GM13977 (cell line): Measurements from ENCODE around the gene EOLA2.

ENCODE experiments used
- DNase-seq: peaks from one replicate; pipeline ENCODE4 v3.0.0; 2012; ENCODE audit warnings: low spot score
- CTCF ChIP-seq: IDR thresholded peaks from 2 replicates; pipeline ENCODE4 v1.5.1; 2012; ENCODE audit warnings: mild to moderate bottlenecking, control low read depth; ENCODE audit not compliant: insufficient read depth; ENCODE audit errors: extremely low read depth, missing control alignments
- in situ Hi-C: fragments of 300-500 bp; cut with MboI; formaldehyde crosslinking; loops from one replicate; pipeline ENCODE4 v1.12.0; 2022; ENCODE audit warnings: low sequenced_read_pairs, low pct_unique_long_range_greater_than_20kb, mixed read lengths, inconsistent platforms; ENCODE audit not compliant: unreplicated experiment

The EOLA2 gene

GRCh38 chrX:149938427-149938880 lies at the start of gene EOLA2:
TSS of gene EOLA2 (minus strand) at chrX:149938491. CDS start at chrX:149933874, 4,617 bp downstream.
- in situ Hi-C loops, result no loop called here
- TF ChIP-seq CTCF, result peak; percentile 41
- peak; percentile 73 for DNase-seq

- DNase-seq, result no peak
- TF ChIP-seq CTCF, result no peak
- in situ Hi-C loops, result no loop called here
These were observed 49.3 kb upstream of the EOLA2 start for GRCh38 chrX:149987613-149988012.

GRCh38 chrX:149984411-149984810 lies 46.1 kb upstream of the EOLA2 start:
- TF ChIP-seq CTCF, result no peak
- no peak for DNase-seq
- in situ Hi-C loops, result no loop called here

- TF ChIP-seq CTCF, result no peak
- no peak for DNase-seq
- in situ Hi-C loops, result no loop called here
These were observed 44.0 kb upstream of the EOLA2 start for GRCh38 chrX:149982310-149982709.

- in situ Hi-C loops, result no loop called here
- TF ChIP-seq CTCF, result no peak
These were observed 40.9 kb upstream of the EOLA2 start for GRCh38 chrX:149979126-149979644.

GRCh38 chrX:149962859-149963757 lies 24.8 kb upstream of the EOLA2 start:
- peak; percentile 20 for DNase-seq
- in situ Hi-C loops, result loop anchor here (25.0 kb wide), 2 partner anchors 624 to 749 kb away; no protein-coding TSS in a partner anchor
- peak; percentile 79 for TF ChIP-seq CTCF

More at GRCh38 chrX:149979126-149979644, 40.9 kb upstream of the EOLA2 start:
- DNase-seq, result no peak
